GM23338 (cell line): Measurements from ENCODE around the gene MUC6.

Experiments used
- CTCF ChIP-seq, 2 experiments: fragments of 200-600 bp in 1 of 2; sonication (generic) in 1 of 2; conservative IDR thresholded peaks; 2 replicates each; pipeline versions ENCODE4 v1.5.1 to v1.6.1; 2016 to 2017; ENCODE audit warnings: antibody characterized with exemption in 2 of 2, low read depth in 2 of 2, mild to moderate bottlenecking in 2 of 2, moderate library complexity in 1 of 2
- EZH2 ChIP-seq: fragments of 200-600 bp; sonication (generic); IDR thresholded peaks from one replicate; pipeline ENCODE4 v1.8.0; 2017; ENCODE audit warnings: antibody characterized with exemption, mild to moderate bottlenecking, low read depth; ENCODE audit not compliant: unreplicated experiment
- EZH2phosphoT487 ChIP-seq: fragments of 200-600 bp; sonication (generic); IDR thresholded peaks from one replicate; pipeline ENCODE4 v1.8.1; 2018; ENCODE audit warnings: antibody characterized with exemption; ENCODE audit not compliant: unreplicated experiment
- JUNB ChIP-seq: IDR thresholded peaks from one replicate; pipeline ENCODE4 v1.6.1; 2016; ENCODE audit warnings: antibody characterized with exemption; ENCODE audit not compliant: unreplicated experiment
- REST ChIP-seq: IDR thresholded peaks from one replicate; pipeline ENCODE4 v1.6.1; 2018; ENCODE audit warnings: antibody characterized with exemption; ENCODE audit not compliant: unreplicated experiment
- STAT1 ChIP-seq: IDR thresholded peaks from one replicate; pipeline ENCODE4 v1.6.1; 2016; ENCODE audit warnings: antibody characterized with exemption; ENCODE audit not compliant: unreplicated experiment

- TF ChIP-seq CTCF (conservative IDR thresholded peaks at IDR 0.05; ENCODE audit: low read depth in 2 of 2): no peak
- no peak for TF ChIP-seq EZH2
- TF ChIP-seq REST: no peak
- TF ChIP-seq EZH2phosphoT487: no peak
- no peak for TF ChIP-seq STAT1
- TF ChIP-seq JUNB: no peak
Observed at GRCh38 chr11:1072821-1073231, 36.3 kb upstream of the MUC6 start.
